ENCODE results near the gene KIAA1217.
"Not testable (repeated sequence)": the region's sequence is repeated elsewhere in the genome, so short reads cannot be mapped to it uniquely, and the experiment has no call there.

Gene KIAA1217

GRCh38 chr10:24482713-24483112, 273.8 kb downstream of the KIAA1217 start:
- in situ Hi-C loops (cut with MboI; ENCODE audit: low sequenced_read_pairs), result not testable (repeated sequence)

- in situ Hi-C loops (cut with MboI; ENCODE audit: low sequenced_read_pairs), result no loop called here
Measured at GRCh38 chr10:24483701-24484100, 274.8 kb downstream of the KIAA1217 start.

- in situ Hi-C loops (cut with MboI; ENCODE audit: low sequenced_read_pairs), result no loop called here
Measured at GRCh38 chr10:24484771-24485170, 275.8 kb downstream of the KIAA1217 start.

DNA sequence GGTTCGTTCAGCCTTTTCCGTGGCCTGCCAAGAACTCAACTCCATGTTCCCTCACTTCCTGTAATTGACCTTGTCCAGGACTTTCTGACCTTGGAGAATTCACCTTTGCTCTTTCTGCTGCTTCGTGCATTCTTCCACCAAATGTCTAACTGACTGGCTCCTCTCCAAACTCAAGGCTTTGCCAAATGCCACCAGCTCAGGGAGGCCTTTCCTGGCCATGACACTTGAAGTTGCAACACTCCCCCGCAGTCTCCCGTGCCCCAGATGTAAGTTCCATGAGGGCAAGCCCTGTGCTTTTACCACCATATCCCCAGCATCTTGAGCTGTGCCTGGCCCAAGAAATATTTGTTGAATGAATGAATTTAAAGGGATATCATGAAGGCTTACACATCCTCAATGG, 276.4 kb downstream of the KIAA1217 start:
- in situ Hi-C loops (cut with MboI; ENCODE audit: low sequenced_read_pairs), result no loop called here

- in situ Hi-C loops (cut with MboI; ENCODE audit: low sequenced_read_pairs), result no loop called here
Measured at GRCh38 chr10:24488631-24489030, 279.7 kb downstream of the KIAA1217 start.

DNA sequence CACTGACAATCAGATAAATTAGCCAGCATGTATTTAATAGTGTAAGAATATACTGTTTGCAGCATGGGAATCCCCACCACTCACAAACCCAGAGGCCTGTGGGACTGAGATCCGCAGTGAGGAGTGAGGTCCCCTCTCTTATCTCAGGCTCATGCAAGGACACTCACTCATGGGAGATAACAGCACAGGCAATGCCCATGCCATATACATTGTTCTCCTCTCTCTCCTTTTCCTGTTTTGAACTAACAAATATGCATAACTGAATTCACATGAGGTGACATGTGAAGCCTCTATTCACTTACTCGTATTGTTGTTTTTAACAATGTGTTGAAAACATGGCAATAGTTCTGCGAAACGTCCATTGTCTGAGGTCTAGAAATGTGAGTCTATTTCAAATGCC, 284.2 kb downstream of the KIAA1217 start:
- in situ Hi-C loops (cut with MboI; ENCODE audit: low sequenced_read_pairs), result no loop called here

DNA sequence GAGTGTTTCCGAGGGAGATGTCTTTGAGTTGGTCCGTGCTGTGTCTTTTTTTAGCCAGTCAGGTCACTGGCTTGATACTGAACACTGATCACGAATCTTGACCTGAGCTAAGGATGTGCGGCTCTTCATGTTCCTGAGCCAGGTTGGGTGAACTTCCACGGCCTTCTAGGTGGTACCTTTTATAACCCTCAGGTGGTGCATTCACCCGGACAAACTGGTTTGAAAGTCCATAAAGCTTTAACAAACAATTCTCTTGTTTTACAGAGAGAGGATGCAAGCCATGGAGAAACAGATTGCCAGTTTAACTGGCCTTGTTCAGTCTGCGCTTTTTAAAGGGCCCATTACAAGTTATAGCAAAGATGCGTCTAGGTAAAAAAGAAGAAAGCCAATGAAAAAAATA, 285.3 kb downstream of the KIAA1217 start:
- in situ Hi-C loops (cut with MboI; ENCODE audit: low sequenced_read_pairs), result no loop called here

GRCh38 chr10:24494777-24495176, 285.8 kb downstream of the KIAA1217 start:
- in situ Hi-C loops (cut with MboI; ENCODE audit: low sequenced_read_pairs), result no loop called here

DNA sequence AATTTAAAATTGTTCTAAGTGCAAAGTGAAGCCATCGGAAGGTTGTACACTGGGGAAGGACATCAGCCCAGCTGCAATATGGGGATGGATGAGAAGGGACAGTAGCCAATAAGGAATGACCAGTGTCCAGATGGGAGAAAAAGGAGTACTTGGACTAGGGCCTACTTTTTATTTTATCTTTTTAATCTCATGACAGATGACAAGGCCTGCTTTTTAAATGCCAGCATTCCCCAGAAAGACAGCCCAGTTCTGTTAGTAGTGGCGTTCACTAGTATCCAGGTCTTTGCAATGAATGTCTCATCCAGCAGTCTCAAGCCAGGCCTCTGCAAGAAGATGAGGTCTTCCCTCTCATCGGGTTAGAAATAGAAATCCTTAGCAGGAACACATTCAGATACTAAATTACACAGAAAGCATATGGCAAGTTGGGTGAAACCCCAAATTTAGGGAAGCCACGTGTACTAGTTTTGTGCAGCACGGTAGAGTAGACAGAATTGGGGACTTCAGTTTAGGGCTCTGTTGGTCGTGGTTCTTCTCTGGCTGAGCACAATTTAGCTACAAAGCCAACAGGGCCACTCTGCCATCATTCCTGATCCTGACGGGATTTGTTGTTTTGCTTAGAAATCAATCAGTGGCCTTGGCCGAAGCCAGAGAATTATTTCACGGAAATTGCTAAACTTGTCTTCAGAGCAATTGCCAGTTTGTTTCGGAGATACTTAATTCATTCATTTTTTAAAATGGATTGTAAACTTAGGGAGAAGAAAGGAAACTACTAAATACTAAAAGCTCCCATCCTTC, 286.9 kb downstream of the KIAA1217 start:
- in situ Hi-C loops (cut with MboI; ENCODE audit: low sequenced_read_pairs), result no loop called here

DNA sequence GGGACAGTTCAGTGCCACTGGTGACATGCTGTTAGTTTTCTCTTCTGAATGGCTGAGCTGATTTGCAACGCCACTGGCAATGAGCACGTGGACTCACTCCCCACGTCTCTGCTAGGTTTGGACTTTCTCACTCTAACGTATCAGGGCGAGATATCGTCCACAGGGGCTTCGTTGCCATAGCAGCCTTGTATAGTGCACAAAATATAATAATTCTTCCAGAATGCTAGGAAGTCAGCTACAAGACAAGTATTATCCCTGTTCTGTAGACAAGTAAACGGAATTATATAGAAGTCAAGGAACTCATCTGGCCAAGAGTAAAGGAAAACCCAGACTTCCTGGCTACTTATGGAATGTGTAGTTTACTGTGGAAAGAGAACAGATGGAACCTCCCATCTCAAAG, 288.0 kb downstream of the KIAA1217 start:
- in situ Hi-C loops (cut with MboI; ENCODE audit: low sequenced_read_pairs), result no loop called here

DNA sequence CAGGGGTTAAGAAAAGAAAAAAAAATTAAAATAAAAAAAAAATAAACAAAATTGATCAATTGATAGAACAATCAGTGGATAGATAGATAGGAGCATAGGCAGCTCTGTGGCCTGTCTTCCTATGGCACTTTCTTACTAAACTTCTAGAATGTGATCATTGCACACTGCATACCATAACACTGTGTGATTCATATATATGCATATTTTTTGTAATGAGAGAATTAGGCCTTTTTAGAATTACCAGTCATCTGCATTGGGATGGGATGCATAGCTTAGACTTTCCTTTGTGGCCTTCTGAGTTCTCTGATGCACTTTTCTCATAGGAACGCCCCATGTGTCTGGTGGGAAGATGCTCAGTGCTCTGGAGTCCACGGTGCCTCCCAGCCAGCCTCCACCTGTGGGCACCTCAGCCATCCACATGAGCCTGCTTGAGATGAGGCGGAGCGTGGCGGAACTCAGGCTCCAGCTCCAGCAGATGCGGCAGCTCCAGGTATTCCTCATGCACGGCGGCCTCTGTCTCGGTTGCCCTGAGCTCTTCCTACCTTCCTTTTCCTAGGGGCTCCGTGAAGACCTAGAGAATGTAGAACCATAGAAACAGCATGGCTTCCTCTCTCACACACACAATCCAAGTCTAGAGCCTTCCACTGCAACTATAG, 292.2 kb downstream of the KIAA1217 start:
- in situ Hi-C loops (cut with MboI; ENCODE audit: low sequenced_read_pairs), result no loop called here

GRCh38 chr10:24502006-24502405, 293.1 kb downstream of the KIAA1217 start:
- in situ Hi-C loops (cut with MboI; ENCODE audit: low sequenced_read_pairs), result no loop called here

GRCh38 chr10:24502801-24503460, 294.0 kb downstream of the KIAA1217 start:
- in situ Hi-C loops (cut with MboI; ENCODE audit: low sequenced_read_pairs), result no loop called here

GRCh38 chr10:24503461-24504320, 294.8 kb downstream of the KIAA1217 start:
- in situ Hi-C loops (cut with MboI; ENCODE audit: low sequenced_read_pairs), result no loop called here

DNA sequence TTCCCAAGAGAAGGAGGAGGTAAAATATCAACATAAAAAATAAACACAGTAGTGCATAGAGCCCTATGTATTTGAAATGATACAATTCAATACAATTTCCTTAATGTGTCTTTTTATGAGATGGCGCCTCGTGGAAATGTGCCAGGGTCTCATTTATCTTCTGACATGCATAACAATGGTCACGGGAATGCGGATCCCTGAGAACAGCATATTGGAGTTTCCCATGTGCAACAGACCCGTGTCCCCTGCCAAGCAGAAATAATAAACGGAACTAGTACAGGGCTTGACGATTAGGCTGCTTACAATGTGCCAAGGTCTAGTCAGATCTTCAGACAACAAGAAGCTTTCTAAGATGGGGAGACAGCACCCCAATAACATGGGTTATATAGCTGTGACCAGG, 296.8 kb downstream of the KIAA1217 start:
- in situ Hi-C loops (cut with MboI; ENCODE audit: low sequenced_read_pairs), result no loop called here

GRCh38 chr10:24513155-24513554, 304.2 kb downstream of the KIAA1217 start:
- in situ Hi-C loops (cut with MboI; ENCODE audit: low sequenced_read_pairs), result no loop called here

GRCh38 chr10:24515481-24515880, 306.5 kb downstream of the KIAA1217 start:
- in situ Hi-C loops (cut with MboI; ENCODE audit: low sequenced_read_pairs), result no loop called here

DNA sequence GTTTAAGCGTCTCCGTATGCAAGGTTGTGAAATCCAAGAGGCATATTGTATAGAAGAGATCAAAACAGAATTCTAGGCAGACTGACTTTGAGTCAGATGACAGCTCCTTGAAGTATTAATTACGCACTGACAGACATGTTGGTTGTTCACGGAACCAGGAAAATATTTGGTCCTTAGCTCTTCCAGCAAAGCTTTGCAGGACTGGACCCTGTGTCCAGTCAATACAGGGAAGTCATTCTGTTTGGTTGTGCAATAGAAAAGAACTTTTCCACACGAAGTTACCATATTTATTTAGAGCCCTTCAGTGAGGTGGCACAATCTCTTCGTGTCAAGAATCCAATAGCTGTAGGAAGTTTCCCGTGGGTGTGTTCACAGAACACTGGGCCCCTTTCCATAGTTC, 309.5 kb downstream of the KIAA1217 start:
- in situ Hi-C loops (cut with MboI; ENCODE audit: low sequenced_read_pairs), result no loop called here

DNA sequence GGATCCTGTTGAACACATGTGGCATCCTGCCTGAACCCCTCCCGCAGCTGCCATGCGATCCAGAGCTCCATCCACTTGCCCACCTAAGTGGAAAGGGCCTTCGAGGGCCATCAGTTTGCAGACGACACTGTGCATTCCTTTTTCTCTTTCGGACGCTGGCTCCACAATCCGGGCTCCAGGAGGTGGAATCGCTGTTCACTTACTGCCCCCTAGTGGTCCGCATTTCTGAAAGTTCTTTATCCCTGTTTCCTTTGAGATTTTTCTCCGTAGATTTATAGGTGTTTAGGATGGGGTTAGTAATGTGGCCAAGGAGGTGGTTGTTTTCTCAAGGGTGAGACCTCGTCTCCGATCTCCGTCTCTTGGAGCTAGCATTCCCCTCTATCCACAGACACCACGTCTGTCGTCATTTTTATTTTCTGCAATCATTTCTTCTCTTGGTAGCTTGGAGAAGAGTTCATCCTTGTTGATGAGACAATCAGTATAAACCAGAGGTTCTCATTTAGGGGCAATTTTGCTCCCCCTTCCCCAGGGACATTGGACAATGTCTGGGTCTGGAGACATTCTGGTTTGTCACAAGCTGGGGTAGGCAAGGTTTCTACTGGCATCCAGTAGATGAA, 310.2 kb downstream of the KIAA1217 start:
- in situ Hi-C loops (cut with MboI; ENCODE audit: low sequenced_read_pairs), result no loop called here

DNA sequence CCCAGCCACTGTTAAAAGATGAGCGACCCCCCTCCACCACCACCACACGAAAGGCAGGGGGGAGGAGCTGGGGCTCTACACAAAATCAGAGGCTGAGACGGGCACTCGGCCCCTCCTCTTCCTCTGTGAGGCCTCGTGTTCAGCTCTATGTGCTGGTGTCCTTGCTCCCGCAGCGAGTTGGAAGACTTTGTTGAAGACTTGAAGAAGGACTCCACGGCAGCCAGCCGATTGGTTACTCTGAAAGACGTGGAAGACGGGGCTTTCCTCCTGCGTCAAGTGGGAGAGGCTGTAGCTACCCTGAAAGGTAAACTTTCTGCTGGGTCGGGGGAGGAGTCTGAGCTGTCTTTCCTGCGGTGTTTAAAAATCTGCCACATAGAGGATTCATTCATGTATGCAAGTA, 311.0 kb downstream of the KIAA1217 start:
- in situ Hi-C loops (cut with MboI; ENCODE audit: low sequenced_read_pairs), result no loop called here

DNA sequence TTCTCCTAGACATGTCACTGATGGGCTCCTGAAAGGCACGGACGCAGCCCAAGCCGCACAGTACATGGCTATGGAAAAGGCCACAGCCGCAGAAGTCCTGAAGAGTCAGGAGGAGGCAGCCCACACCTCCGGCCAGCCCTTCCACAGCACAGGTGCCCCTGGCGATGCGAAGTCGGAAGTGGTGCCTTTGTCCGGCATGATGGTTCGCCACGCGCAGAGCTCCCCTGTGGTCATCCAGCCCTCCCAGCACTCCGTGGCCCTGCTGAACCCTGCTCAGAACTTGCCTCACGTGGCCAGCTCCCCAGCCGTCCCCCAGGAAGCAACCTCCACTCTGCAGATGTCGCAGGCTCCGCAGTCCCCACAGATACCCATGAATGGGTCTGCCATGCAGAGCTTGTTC, 315.4 kb downstream of the KIAA1217 start:
- in situ Hi-C loops (cut with MboI; ENCODE audit: low sequenced_read_pairs), result no loop called here

Measured in HL-60/S4 treated with retinoic acid at 250 ng/mL for 4 days and 3 days (cell line).